Heart left ventricle (tissue), 13 donors: ENCODE results near the gene SUGP1.

ENCODE experiments used
- POLR2A ChIP-seq, 2 donors: fragments of 450-650 bp; IDR thresholded peaks; one replicate each; pipeline ENCODE4 v1.6.1; 2017; ENCODE audit warnings: antibody characterized with exemption in 2 of 2, mild to moderate bottlenecking in 2 of 2, moderate library complexity in 2 of 2
- TF ChIP-seq, protein P1 (sequence below), 12 donors: fragments of 200-600 bp; sonication (generic) in 4 of 12; IDR thresholded peaks; one replicate each; pipeline versions ENCODE4 v1.5.0 to v1.8.0; 2018 to 2022; ENCODE audit warnings: antibody characterized with exemption in 12 of 12, mild to moderate bottlenecking in 5 of 12
- donor health status: ischemic (EF 13 %, LVEDD 7.1; RV severe dilation, severe dysfunction).
- donor health status: DM: no; HTN: yes; CAD: no.
- donor health status: DM: no; HTN: no; CAD: no.
- donor health status: ischemic (EF 25% LVEDD 6.9; RV normal size, moderate dysfunction).
- donor health status: ischemic (EF 25% LVEDD 5.7; RV mildly dilated, moderate dysfunction).
- donor health status: ischemic (EF 35%, LVEDD 5.7; RV mildly dilated, moderate dysfunction).
- donor health status: nonischemic (EF 11% LVEDD 7.7; RV severe dilation, severe dysfunction).
- donor health status: DM: yes; HTN: yes; CAD: no.
- donor health status: PGD.
- donor health status: ischemic (EF 29% LVEDD 5.4; RV normal size, mild dysfunction).
- donor health status: nonischemic (EF 23%, LVEDD 6.1; RV moderate dilation, normal function).

DNA sequence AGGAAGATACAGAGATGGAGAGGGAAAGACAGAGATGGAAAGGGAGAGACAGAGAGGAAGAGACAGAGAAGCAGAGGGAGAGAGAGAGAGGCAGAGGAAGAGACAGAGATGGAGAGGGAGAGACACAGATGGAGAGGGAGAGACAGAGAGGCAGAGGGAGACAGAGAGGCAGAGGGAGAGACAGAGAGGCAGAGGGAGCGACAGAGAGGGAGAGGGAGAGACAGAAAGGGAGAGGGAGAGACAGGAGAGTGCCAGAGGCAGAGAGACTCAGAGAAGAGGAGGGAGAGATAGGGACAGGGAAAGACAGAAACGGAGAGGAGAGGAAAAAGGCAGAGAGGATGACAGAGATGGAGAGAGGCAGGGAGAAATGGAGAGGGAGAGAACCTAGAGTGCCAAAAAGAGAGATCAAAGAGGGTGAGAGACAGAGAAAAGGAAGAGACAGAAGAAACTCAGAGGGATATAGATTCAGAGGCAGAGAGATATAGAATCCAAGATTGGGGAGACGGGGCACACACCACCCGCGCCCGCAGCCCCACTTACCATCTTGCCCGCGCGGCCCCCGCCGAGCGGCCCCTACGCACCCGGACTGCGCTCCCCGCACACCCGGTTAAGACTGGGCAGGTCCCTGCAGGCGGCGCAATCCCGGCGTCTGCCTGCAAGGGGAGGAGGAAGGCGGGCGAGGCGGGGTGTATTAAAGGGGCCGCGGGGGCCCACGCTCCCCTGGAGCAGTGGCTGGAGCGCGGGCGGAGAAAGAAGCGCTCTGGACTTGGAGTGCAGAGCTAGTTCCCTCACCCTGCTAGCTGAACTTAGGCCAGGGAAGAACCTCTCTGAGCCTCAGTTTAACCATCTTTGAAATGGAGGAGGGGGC is 57.9 kb downstream of the SUGP1 start:
- TF ChIP-seq, protein P1, sequence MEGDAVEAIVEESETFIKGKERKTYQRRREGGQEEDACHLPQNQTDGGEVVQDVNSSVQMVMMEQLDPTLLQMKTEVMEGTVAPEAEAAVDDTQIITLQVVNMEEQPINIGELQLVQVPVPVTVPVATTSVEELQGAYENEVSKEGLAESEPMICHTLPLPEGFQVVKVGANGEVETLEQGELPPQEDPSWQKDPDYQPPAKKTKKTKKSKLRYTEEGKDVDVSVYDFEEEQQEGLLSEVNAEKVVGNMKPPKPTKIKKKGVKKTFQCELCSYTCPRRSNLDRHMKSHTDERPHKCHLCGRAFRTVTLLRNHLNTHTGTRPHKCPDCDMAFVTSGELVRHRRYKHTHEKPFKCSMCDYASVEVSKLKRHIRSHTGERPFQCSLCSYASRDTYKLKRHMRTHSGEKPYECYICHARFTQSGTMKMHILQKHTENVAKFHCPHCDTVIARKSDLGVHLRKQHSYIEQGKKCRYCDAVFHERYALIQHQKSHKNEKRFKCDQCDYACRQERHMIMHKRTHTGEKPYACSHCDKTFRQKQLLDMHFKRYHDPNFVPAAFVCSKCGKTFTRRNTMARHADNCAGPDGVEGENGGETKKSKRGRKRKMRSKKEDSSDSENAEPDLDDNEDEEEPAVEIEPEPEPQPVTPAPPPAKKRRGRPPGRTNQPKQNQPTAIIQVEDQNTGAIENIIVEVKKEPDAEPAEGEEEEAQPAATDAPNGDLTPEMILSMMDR (IDR thresholded peaks at IDR 0.05), result no peak
- TF ChIP-seq POLR2A (IDR thresholded peaks at IDR 0.05), result no peak
